NOMO-1 treated with dmso at 0.1 percent for 144 hours (cell line): ENCODE data around the gene ACTR6.
A peak's percentile ranks its signal among the peaks of the same experiment; 100 is the strongest.
"Not testable (repeated sequence)": the region's sequence is repeated elsewhere in the genome, so short reads cannot be mapped to it uniquely, and the experiment has no call there.

Experiments used
- DNase-seq: peaks from one replicate; lab custom pipeline; 2025; ENCODE audit not compliant: unreplicated experiment; lab: John Stamatoyannopoulos, UW

ACTR6 gene

GRCh38 chr12:100200463-100201181, at the start of gene ACTR6:
ACTR6 (plus strand) TSS chr12:100200815; CDS start chr12:100200852, 37 bp downstream.
- DNase-seq: peak; percentile 91

GRCh38 chr12:100151769-100152168, 48.8 kb upstream of the ACTR6 start:
- no peak for DNase-seq

- DNase-seq: no peak
Observed at GRCh38 chr12:100153131-100153530, 47.5 kb upstream of the ACTR6 start.

GRCh38 chr12:100154474-100155247, 46.0 kb upstream of the ACTR6 start:
- peak; percentile 27 for DNase-seq

- no peak for DNase-seq
Observed at GRCh38 chr12:100156731-100157426, 43.7 kb upstream of the ACTR6 start.

- no peak for DNase-seq
Observed at GRCh38 chr12:100157427-100157821, 43.2 kb upstream of the ACTR6 start.

- no peak for DNase-seq
Observed at GRCh38 chr12:100158535-100158934, 42.1 kb upstream of the ACTR6 start.

- no peak for DNase-seq
Observed at GRCh38 chr12:100159391-100160104, 41.1 kb upstream of the ACTR6 start.

GRCh38 chr12:100163416-100164152, 37.0 kb upstream of the ACTR6 start:
- DNase-seq: peak; percentile 86

GRCh38 chr12:100164153-100164704, 36.4 kb upstream of the ACTR6 start:
- no peak for DNase-seq

GRCh38 chr12:100165356-100165755, 35.3 kb upstream of the ACTR6 start:
- DNase-seq: no peak

- DNase-seq: no peak
Observed at GRCh38 chr12:100166232-100166631, 34.4 kb upstream of the ACTR6 start.

- DNase-seq: no peak
Observed at GRCh38 chr12:100168562-100168961, 32.1 kb upstream of the ACTR6 start.

GRCh38 chr12:100169345-100169744, 31.3 kb upstream of the ACTR6 start:
- no peak for DNase-seq

- no peak for DNase-seq
Observed at GRCh38 chr12:100170313-100170858, 30.2 kb upstream of the ACTR6 start.

- DNase-seq: no peak
Observed at GRCh38 chr12:100171248-100171647, 29.4 kb upstream of the ACTR6 start.

GRCh38 chr12:100173111-100173510, 27.5 kb upstream of the ACTR6 start:
- DNase-seq: no peak

- no peak for DNase-seq
Observed at GRCh38 chr12:100174495-100174894, 26.1 kb upstream of the ACTR6 start.

GRCh38 chr12:100176493-100176892, 24.1 kb upstream of the ACTR6 start:
- DNase-seq: not testable (repeated sequence)

GRCh38 chr12:100179252-100179651, 21.4 kb upstream of the ACTR6 start:
- DNase-seq: no peak
